Ectodermal cell (in vitro differentiated cells): ENCODE results near the gene PLPPR5.

Experiments
- H3K27ac ChIP-seq: 2 replicates; pipeline ENCODE4 v1.7.0; 2013; ENCODE audit warnings: mild to moderate bottlenecking, low read depth, low read length; ENCODE audit not compliant: insufficient read depth, poor library complexity, severe bottlenecking
- H3K27me3 ChIP-seq: 2 replicates; pipeline ENCODE4 v1.7.0; 2013; ENCODE audit warnings: mild to moderate bottlenecking, low read length; ENCODE audit not compliant: insufficient read depth, control insufficient read depth, poor library complexity, severe bottlenecking
- H3K36me3 ChIP-seq: one replicate; pipeline ENCODE4 v1.7.0; 2013; ENCODE audit warnings: low read length; ENCODE audit not compliant: control insufficient read depth, insufficient read depth
- H3K4me1 ChIP-seq: one replicate; pipeline ENCODE4 v1.7.0; 2013; ENCODE audit warnings: low read length; ENCODE audit not compliant: control insufficient read depth, insufficient read depth
- H3K4me3 ChIP-seq: 2 replicates; pipeline ENCODE4 v1.7.0; 2013; ENCODE audit warnings: low read depth, low read length, control low read depth; ENCODE audit not compliant: insufficient read depth
- H3K9me3 ChIP-seq: 2 replicates; pipeline ENCODE4 v1.7.0; 2013; ENCODE audit warnings: mild to moderate bottlenecking, low read length, moderate library complexity; ENCODE audit not compliant: control insufficient read depth
- WGBS, 2 experiments: methylation state at CpG; one replicate each; pipeline ENCODE4 v1.1.7; 2013; ENCODE audit warnings: missing lambda C conversion rate in 2 of 2; 5-methylcytosine and 5-hydroxymethylcytosine counted together

Gene PLPPR5

DNA sequence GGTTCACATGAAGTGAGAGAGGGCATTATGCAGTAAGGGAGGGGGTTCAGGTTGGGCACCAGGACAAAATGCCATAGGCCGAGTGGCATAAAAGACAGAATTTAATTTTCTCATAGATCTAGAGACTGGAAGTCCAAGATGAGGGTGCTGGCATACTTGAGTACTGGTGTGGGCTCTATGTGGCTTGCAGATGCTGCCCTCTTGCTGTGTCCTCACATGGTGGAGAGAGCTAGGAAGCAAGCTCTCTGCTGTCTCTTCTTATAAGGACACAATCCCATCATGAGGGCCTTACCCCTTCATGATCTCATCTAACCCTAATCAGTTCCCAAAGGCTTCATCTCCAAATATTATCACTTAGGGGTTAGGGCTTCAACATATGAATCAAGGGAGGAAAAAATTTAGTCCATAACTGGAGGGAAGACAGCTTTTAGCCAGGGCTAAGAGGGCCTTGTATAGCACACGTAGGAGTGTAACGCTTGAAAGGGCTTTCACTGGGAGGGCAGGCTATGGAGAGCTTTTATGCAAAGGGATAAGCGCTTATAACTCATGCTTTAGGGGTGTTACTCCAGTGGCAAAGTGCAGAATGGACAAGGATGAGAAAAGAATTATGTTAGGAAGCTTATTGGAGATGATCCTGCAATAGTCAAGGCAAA, 64.5 kb downstream of the PLPPR5 start:
- Histone ChIP-seq H3K27ac (no peak overlapping the region), H3K4me1 (no peaks in the 10 kb centered on the region), H3K36me3 (no peaks in the 10 kb centered on the region), H3K9me3 (no peaks in the 10 kb centered on the region), H3K4me3 (no peak overlapping the region), H3K27me3 (no peaks in the 10 kb centered on the region)
- 90 to 94% methylated on average over 4 of the region's 4 CpGs for WGBS, 2 experiments

DNA sequence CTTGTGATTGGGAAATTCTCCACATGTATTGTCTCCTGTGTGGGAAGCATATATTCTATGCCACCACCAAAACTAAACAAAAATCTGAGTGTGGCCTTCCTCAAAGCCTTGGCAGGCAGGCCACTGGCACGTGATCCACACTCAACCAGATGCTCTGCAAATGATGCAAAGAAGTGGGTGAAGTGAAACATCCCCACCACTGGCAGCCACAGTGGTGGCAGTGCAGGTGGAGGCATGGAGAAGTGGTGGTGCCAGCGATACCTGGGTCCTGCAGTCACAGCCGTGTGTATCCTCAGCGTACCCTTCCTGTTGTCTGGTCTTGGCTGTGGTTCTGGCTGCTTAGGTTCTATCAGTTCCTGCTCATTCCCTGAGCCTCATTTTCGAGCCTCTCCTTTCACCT, 65.2 kb downstream of the PLPPR5 start:
- Histone ChIP-seq H3K27ac (no peak overlapping the region), H3K4me1 (no peaks in the 10 kb centered on the region), H3K4me3 (no peak overlapping the region), H3K27me3 (no peaks in the 10 kb centered on the region), H3K9me3 (no peaks in the 10 kb centered on the region), H3K36me3 (no peaks in the 10 kb centered on the region)
- WGBS, 2 experiments = 88 to 94% methylated on average over 5 of the region's 5 CpGs

- Histone ChIP-seq H3K36me3 (no peaks in the 10 kb centered on the region), H3K4me3 (no peak overlapping the region), H3K27me3 (no peaks in the 10 kb centered on the region), H3K27ac (no peak overlapping the region), H3K4me1 (no peaks in the 10 kb centered on the region), H3K9me3 (no peaks in the 10 kb centered on the region)
These were observed 67.3 kb downstream of the PLPPR5 start for GRCh38 chr1:98937347-98937746.

GRCh38 chr1:98932184-98932583, 72.5 kb downstream of the PLPPR5 start:
- no peak overlapping the region for H3K4me3 ChIP-seq
- 94% methylated on average over 2 to 4 of the region's 5 CpGs for WGBS, 2 experiments
- no peaks in the 10 kb centered on the region for H3K36me3 ChIP-seq
- H3K27me3 ChIP-seq = no peaks in the 10 kb centered on the region
- H3K9me3 ChIP-seq = no peaks in the 10 kb centered on the region
- no peak overlapping the region for H3K27ac ChIP-seq
- no peaks in the 10 kb centered on the region for H3K4me1 ChIP-seq

GRCh38 chr1:98931128-98931835, 73.4 kb downstream of the PLPPR5 start:
- H3K27me3 ChIP-seq = no peaks in the 10 kb centered on the region
- H3K9me3 ChIP-seq = no peaks in the 10 kb centered on the region
- H3K4me3 ChIP-seq = no peak overlapping the region
- WGBS, 2 experiments = 93 to 97% methylated on average over 8 of the region's 8 CpGs
- no peak overlapping the region for H3K27ac ChIP-seq
- H3K36me3 ChIP-seq = no peaks in the 10 kb centered on the region
- no peaks in the 10 kb centered on the region for H3K4me1 ChIP-seq

- H3K36me3 ChIP-seq = no peaks in the 10 kb centered on the region
- H3K4me1 ChIP-seq = no peaks in the 10 kb centered on the region
- 84 to 100% methylated on average over 1 of the region's 1 CpG for WGBS, 2 experiments
- H3K4me3 ChIP-seq = no peak overlapping the region
- no peak overlapping the region for H3K27ac ChIP-seq
- no peaks in the 10 kb centered on the region for H3K9me3 ChIP-seq
- no peaks in the 10 kb centered on the region for H3K27me3 ChIP-seq
These were observed 75.2 kb downstream of the PLPPR5 start for GRCh38 chr1:98929437-98929836.

GRCh38 chr1:98926597-98926996, 78.1 kb downstream of the PLPPR5 start:
- no peaks in the 10 kb centered on the region for H3K27me3 ChIP-seq
- no peak overlapping the region for H3K27ac ChIP-seq
- no peaks in the 10 kb centered on the region for H3K9me3 ChIP-seq
- no peaks in the 10 kb centered on the region for H3K4me1 ChIP-seq
- H3K36me3 ChIP-seq = no peaks in the 10 kb centered on the region
- 96 to 98% methylated on average over 4 of the region's 4 CpGs for WGBS, 2 experiments
- no peak overlapping the region for H3K4me3 ChIP-seq

DNA sequence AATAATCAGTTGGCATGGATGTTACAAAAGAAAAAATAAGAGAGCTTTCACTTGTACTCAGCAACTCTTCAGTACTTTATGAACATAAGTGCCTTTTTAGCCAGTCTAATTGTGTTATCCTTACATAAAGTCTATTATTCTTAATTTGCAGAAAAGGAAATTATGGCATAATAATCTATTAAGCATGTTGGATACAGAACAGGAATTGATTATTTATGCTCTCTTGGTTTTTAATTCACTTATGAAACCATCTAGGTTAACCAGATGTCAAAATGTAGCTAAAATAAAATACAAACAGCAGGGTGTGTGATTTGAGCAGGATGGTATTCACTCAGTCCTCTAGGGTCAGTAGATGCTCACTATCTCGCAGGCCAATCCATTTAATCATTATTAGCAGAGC, 79.7 kb downstream of the PLPPR5 start:
- Histone ChIP-seq H3K36me3 (no peaks in the 10 kb centered on the region), H3K27ac (no peak overlapping the region), H3K4me3 (no peak overlapping the region), H3K4me1 (no peaks in the 10 kb centered on the region), H3K9me3 (no peaks in the 10 kb centered on the region), H3K27me3 (no peaks in the 10 kb centered on the region)
- WGBS, 2 experiments = 90 to 93% methylated on average over 1 of the region's 1 CpG

GRCh38 chr1:98923667-98924066, 81.0 kb downstream of the PLPPR5 start:
- no peaks in the 10 kb centered on the region for H3K9me3 ChIP-seq
- H3K27me3 ChIP-seq = no peaks in the 10 kb centered on the region
- 92 to 94% methylated on average over 4 of the region's 4 CpGs for WGBS, 2 experiments

GRCh38 chr1:98921817-98922216, 82.8 kb downstream of the PLPPR5 start:
- H3K27ac ChIP-seq = no peak overlapping the region
- H3K9me3 ChIP-seq = no peaks in the 10 kb centered on the region
- no peaks in the 10 kb centered on the region for H3K4me1 ChIP-seq
- no peaks in the 10 kb centered on the region for H3K27me3 ChIP-seq
- no peaks in the 10 kb centered on the region for H3K36me3 ChIP-seq
- 100% methylated on average over 1 of the region's 2 CpGs for WGBS, 2 experiments
- no peak overlapping the region for H3K4me3 ChIP-seq

More at GRCh38 chr1:98923667-98924066, 81.0 kb downstream of the PLPPR5 start:
- H3K4me3 ChIP-seq = no peak overlapping the region
- H3K27ac ChIP-seq = no peak overlapping the region
- H3K4me1 ChIP-seq = no peaks in the 10 kb centered on the region
- H3K36me3 ChIP-seq = no peaks in the 10 kb centered on the region
